ENCODE data around the gene BARHL2.

BARHL2 gene

DNA sequence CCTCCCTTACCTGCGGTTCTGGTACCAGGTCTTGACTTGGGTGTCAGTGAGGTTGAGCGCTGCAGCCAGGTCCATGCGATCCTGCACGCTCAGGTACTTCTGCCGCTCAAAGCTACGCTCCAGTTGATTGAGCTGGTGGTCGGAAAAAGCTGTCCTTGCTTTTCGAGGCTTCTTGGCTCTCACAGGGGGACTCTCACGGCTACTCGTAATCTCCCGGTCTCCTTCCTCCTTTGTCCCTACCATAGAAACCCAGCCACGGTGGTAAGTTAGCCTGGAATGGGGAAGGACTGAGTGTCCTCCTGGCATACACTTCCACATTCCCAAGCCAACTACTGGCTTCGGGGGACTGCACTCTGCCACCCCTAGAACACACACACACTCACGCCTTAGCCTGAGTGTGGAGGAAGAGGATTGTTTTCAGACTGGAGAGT lies 2.6 kb downstream of the BARHL2 start:
- no peak for DNase-seq
- no peak overlapping the region for H3K27ac ChIP-seq
- H3K36me3 ChIP-seq: no peaks in the 10 kb centered on the region
- peaks cover 9 to 97% of the 10 kb centered on the region in 2 donors for H3K27me3 ChIP-seq
- no peak overlapping the region for H3K4me3 ChIP-seq
- intact Hi-C loops (cut with DNase I; ENCODE audit: low total_unique reads): no loop called here
- TF ChIP-seq, protein P1, sequence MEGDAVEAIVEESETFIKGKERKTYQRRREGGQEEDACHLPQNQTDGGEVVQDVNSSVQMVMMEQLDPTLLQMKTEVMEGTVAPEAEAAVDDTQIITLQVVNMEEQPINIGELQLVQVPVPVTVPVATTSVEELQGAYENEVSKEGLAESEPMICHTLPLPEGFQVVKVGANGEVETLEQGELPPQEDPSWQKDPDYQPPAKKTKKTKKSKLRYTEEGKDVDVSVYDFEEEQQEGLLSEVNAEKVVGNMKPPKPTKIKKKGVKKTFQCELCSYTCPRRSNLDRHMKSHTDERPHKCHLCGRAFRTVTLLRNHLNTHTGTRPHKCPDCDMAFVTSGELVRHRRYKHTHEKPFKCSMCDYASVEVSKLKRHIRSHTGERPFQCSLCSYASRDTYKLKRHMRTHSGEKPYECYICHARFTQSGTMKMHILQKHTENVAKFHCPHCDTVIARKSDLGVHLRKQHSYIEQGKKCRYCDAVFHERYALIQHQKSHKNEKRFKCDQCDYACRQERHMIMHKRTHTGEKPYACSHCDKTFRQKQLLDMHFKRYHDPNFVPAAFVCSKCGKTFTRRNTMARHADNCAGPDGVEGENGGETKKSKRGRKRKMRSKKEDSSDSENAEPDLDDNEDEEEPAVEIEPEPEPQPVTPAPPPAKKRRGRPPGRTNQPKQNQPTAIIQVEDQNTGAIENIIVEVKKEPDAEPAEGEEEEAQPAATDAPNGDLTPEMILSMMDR (IDR thresholded peaks at IDR 0.05): no peak
- peaks cover 0 to 58% (median 35%) of the 10 kb centered on the region in 4 donors for H3K4me1 ChIP-seq
- peaks cover 0 to 2% (median 0%) of the 10 kb centered on the region in 3 donors for H3K9me3 ChIP-seq

GRCh38 chr1:90713741-90714509 lies 3.2 kb downstream of the BARHL2 start:
- H3K4me1 ChIP-seq: peaks cover 0 to 54% (median 32%) of the 10 kb centered on the region in 4 donors
- peaks cover 8 to 95% of the 10 kb centered on the region in 2 donors for H3K27me3 ChIP-seq
- intact Hi-C loops (cut with DNase I; ENCODE audit: low total_unique reads): no loop called here
- H3K4me3 ChIP-seq: no peak overlapping the region
- DNase-seq: no peak
- no peaks in the 10 kb centered on the region for H3K36me3 ChIP-seq
- H3K9me3 ChIP-seq: no peaks in the 10 kb centered on the region
- H3K27ac ChIP-seq: no peak overlapping the region
- TF ChIP-seq, protein P1 (IDR thresholded peaks at IDR 0.05): no peak

- peaks cover 0 to 49% (median 24%) of the 10 kb centered on the region in 4 donors for H3K4me1 ChIP-seq
- H3K4me3 ChIP-seq: no peak overlapping the region
- peaks cover 8 to 95% of the 10 kb centered on the region in 2 donors for H3K27me3 ChIP-seq
- no peak for DNase-seq
- intact Hi-C loops (cut with DNase I; ENCODE audit: low total_unique reads): no loop called here
- no peaks in the 10 kb centered on the region for H3K9me3 ChIP-seq
- H3K36me3 ChIP-seq: no peaks in the 10 kb centered on the region
- H3K27ac ChIP-seq: no peak overlapping the region
- TF ChIP-seq, protein P1 (IDR thresholded peaks at IDR 0.05): no peak
These were observed 4.0 kb downstream of the BARHL2 start for GRCh38 chr1:90712915-90713730.

GRCh38 chr1:90712153-90712856 lies 4.8 kb downstream of the BARHL2 start:
- TF ChIP-seq, protein P1 (IDR thresholded peaks at IDR 0.05): no peak
- no peaks in the 10 kb centered on the region for H3K36me3 ChIP-seq
- intact Hi-C loops (cut with DNase I; ENCODE audit: low total_unique reads): no loop called here
- H3K27ac ChIP-seq: no peak overlapping the region
- H3K9me3 ChIP-seq: no peaks in the 10 kb centered on the region
- H3K4me1 ChIP-seq: peaks cover 0 to 47% (median 18%) of the 10 kb centered on the region in 4 donors
- H3K27me3 ChIP-seq: peaks cover 8 to 96% of the 10 kb centered on the region in 2 donors
- no peak for DNase-seq
- H3K4me3 ChIP-seq: no peak overlapping the region

DNA sequence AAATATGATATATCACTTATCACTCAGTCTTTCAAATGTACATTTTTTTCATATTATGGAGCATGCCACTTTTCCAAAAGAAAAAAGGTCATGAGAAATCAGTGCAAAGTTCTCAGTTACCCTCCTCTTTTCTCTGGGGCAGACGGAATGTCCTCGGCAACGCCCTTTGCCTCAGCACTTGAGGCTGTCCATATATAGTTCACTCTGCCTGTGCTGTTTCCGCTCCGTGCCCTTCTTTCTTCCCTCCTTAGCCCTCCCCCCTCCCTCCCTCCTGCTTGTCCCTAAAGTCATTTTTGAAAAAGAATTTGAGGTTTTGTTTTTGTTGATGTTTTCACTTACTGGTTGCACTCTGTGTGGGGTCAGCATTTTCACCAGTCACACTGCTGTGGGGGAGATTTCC lies 5.4 kb downstream of the BARHL2 start:
- Histone ChIP-seq H3K9me3 (no peaks in the 10 kb centered on the region), H3K4me1 (peaks cover 0 to 47% (median 20%) of the 10 kb centered on the region in 4 donors), H3K4me3 (no peak overlapping the region), H3K36me3 (no peaks in the 10 kb centered on the region), H3K27me3 (peaks cover 11 to 96% of the 10 kb centered on the region in 2 donors), H3K27ac (no peak overlapping the region)
- TF ChIP-seq, protein P1 (IDR thresholded peaks at IDR 0.05): no peak
- no peak for DNase-seq
- intact Hi-C loops (cut with DNase I; ENCODE audit: low total_unique reads): no loop called here
